GM19467 (cell line): ENCODE measurements around the gene ITGA7.
A peak's percentile ranks its signal among the peaks of the same experiment; 100 is the strongest.

ENCODE experiments used
- ATAC-seq: cut with Tn5 transposase; IDR thresholded peaks from one replicate; pipeline ENCODE4 v1.9.1; 2021; ENCODE audit warnings: mild to moderate bottlenecking, moderate library complexity; ENCODE audit not compliant: unreplicated experiment

ITGA7 gene

GRCh38 chr12:55683676-55684075 lies 24.0 kb downstream of the ITGA7 start:
- no peak for ATAC-seq

GRCh38 chr12:55682087-55682796 lies 25.5 kb downstream of the ITGA7 start:
- ATAC-seq = no peak

DNA sequence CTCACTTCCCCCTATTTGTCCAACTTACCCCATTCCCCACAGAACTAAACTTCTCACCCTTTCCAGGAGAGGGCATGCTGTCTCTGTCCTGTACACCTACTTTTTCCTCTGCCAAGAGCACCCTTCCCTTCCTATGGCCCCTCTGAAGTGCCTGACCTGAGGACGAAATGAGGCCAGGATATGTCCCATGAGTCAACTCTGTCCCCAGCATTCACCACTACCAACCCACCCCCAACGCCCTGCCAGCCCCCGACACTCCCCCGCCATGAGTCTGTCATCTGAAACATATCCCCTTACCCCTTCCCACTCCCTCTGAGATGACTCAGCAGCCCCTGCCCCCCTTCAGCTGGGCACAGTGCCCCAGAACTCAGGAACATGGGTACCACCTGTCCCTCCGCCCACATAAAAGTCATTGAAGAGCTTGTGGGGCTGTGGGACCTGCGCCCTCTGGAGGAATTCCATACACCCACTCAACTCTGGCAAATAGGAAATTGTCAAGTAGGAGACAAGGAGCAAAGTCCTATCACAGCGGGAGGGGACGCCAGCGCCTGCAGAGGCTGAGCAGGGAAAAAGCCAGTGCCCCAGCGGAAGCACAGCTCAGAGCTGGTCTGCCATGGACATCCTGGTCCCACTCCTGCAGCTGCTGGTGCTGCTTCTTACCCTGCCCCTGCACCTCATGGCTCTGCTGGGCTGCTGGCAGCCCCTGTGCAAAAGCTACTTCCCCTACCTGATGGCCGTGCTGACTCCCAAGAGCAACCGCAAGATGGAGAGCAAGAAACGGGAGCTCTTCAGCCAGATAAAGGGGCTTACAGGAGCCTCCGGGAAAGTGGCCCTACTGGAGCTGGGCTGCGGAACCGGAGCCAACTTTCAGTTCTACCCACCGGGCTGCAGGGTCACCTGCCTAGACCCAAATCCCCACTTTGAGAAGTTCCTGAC lies 26.3 kb downstream of the ITGA7 start:
- no peak for ATAC-seq

DNA sequence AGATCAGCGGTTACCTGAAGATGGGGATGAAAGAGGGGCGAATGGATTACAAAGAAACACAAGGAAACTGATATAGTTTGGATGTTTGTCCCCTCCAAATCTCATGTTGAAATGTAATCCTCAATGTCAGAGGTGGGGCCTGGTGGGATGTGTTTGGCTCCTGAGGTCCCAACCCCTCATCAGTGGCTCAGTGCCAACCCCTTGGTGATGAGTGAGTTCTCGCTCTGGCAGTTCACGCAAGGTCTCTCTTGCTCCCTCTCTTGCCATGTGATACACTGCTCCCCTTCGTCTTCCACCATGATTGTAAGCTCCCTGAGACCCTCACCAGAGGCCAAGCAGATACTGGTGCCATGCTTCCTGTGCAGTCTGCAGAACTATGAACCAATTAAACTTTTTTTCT lies 28.0 kb downstream of the ITGA7 start:
- no peak for ATAC-seq

GRCh38 chr12:55676707-55677106 lies 31.0 kb downstream of the ITGA7 start:
- ATAC-seq = no peak

GRCh38 chr12:55675666-55676065 lies 32.0 kb downstream of the ITGA7 start:
- no peak for ATAC-seq

DNA sequence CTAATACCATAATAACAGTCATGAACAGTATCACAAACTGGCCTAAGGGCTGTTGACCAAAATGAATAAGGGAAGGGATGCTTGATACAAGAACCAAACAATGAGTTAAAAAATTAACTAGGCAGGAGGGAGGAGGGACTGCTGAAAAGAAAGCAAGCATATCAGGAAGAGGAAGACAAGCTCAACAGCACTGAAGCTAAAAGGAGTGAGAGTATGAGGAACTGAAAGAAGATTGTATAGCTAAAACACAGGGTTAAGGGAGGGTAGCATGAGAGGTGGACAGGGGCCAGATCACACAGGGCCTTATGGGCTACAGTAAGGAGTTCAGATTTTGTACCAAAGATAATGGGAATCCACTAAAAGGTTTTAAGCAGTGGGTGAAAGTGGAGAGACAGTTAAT lies 34.1 kb downstream of the ITGA7 start:
- peak; percentile 98 for ATAC-seq

DNA sequence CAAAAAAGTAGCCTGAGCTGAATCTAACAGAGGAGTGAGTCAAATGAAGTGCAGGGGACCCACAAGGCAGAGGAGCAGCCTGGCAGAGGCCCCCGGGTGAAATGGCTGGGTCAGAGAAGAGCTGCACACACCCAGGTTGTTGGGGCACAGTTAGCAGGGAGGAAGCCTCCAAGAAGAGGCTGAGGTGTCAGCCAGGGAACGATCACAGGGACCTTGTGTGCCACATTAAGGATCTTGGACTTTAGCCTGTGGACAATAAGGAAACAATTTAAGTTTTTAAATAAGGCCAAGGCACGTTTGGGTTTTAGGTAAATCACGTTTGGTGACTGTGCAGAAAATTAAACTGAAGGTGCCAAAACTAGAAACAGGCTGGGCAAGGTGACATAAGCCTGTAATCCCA lies 36.0 kb downstream of the ITGA7 start:
- ATAC-seq = no peak

GRCh38 chr12:55670276-55670675 lies 37.4 kb downstream of the ITGA7 start:
- no peak for ATAC-seq

DNA sequence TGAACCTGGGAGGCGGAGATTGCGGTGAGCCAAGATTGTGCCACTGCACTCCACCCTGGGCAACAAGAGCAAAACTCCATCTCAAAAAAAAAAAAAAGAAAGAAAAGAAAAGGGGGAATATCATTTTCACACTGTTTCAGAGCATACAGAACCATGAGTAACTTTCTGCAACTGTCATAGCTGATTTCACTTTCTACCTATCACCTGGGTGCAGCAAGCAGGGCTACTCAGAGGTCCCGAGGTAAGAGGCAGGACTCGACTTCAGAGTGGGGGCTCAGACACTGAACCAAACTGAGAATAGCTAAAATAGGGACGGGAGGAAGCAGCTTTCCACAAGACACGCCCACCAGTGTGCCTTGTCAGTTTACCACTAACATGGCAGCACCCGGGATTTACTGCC lies 41.2 kb downstream of the ITGA7 start:
- no peak for ATAC-seq

GRCh38 chr12:55664826-55665225 lies 42.9 kb downstream of the ITGA7 start:
- ATAC-seq = no peak

DNA sequence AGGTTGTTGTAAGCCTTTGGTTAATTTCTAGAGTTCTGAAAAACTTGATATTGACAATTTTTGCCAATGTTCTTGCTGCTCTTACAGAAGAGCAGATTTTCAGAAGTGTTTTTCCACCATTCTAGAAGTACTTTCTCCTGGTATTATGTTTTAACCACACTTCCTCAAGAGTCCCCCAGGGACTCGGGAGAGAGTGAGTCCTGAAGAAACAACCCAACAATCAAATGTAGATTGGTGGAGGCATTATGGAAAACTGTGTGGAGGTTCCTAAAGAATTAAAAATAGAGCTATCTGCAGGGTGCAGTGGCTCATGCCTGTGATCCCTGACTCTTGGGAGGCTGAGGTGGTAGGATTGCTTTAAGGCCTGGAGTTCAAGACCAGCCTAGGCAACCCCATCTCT lies 44.3 kb downstream of the ITGA7 start:
- no peak for ATAC-seq

- ATAC-seq = no peak
Observed at GRCh38 chr12:55659486-55660385, 48.0 kb downstream of the ITGA7 start.

DNA sequence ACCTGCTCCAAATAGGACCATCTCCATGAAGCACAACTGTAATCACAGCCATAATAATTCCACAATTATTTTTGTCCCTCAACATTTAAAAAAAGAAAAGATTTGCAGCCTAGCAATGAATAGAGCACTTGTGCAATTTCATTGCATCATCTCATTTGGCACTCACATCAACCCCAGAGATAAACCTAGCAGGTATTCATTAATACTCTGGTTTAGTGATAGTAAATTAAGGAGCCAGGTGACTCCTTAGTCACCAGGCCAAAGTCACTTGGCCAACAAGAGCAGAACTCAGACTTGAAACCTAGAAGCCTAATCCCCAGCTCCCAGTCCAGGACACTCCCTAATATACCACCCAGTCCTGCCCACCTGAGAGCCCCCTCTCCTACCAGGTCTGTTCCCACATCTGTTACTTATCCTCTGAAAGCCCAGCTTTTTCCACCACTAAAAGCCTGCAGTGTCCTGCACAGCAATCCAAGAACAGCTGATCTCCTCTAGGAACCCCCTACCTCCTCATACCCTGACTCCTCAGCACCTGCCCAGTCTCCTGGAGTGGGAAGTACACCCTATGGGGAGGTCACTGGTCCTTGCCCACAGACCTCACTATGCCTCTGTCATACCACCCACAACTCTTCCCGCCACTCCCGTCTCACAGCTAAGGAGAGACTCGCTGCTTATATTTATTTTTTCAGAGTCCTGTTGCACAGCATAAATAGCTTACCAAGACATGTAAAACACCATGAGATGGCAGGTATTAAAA lies 48.9 kb downstream of the ITGA7 start:
- ATAC-seq = no peak

DNA sequence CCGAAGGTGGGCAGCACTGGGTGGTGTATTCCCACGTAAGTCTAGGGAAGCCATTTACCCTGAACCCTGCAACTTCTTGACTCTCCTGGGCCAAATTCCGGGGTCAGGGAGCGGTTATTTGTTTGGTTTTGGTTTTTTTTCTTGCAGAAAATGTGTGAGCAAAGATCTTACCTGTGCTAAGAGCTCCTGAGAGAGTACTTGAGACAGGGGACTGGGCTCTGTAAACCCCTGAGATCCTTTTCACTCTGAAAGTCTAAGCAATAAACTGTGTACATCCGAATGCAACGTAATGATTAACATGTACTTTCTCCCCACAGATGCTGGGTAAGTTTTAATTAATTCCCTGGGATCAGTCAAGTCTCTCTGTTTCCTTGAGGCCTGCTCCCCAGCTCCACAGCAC lies 49.5 kb downstream of the ITGA7 start:
- no peak for ATAC-seq

GRCh38 chr12:55657212-55657611 lies 50.5 kb downstream of the ITGA7 start:
- ATAC-seq = no peak

DNA sequence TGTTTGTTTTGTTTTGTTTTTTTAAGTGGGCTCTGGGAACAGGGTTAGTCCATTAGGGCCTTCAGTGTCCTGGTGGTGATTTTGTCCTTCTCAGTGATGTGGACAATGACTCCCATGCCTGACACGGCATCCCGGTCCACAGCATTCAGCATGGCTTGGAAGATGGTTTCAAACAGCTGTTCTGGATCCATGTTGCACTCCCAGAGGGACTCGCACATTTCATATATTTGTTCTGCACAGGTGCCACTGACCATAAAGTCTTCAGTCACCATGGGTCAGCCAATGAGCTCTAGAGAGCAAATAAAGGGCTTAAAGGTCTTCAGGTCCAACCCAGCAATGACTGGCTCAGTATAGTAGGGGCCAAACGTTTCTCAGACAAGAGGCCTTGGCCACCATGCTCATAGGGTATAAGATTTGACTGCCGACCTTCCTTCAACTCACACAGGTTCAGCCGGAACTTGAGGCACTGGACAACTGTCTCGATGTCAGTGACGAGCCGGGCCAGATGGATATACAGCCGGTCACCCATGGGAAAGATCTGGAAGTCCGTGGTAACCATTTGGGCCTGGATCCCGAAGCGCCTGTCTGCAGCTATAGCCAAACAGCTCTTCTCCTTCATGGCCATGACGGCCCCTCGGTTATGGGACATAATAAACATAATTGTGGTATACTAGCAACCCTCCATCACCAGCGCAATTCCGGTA lies 53.0 kb downstream of the ITGA7 start:
- ATAC-seq = no peak

DNA sequence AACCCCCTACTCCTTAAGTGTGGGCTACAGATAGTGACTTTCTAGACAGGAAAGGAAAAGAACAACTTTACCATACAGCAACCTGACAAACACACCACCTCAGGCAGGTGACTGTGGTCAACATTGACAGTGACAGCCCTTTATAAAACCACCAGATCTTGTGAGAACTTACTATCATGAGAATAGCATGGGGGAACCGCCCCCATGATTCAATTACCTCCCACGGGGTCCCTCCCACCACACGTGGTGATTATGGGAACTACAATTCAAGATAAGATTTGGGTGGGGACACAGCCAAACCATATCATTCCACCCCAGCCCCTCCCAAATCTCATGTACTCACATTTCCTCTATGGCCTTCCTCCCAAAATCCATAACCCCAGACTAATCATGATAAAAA lies 54.7 kb downstream of the ITGA7 start:
- ATAC-seq = no peak

DNA sequence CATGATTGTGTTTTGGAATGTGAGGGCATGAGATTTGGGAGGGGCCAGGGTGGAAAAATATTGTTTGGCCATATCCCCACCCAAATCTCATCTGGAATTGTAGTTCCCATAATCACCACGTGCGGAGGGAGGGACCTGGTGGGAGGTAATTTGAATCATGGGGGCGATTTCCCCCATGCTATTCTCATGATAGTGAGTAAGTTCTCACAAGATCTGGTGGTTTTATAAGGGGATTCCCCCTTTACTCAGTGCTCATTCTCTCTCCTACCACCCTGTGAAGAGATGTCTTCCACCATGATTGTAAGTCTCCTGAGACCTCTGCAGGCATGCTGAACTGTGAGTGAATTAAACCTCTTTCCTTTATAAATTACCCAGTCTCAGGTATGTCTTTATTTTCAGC lies 55.4 kb downstream of the ITGA7 start:
- no peak for ATAC-seq

GRCh38 chr12:55651299-55651683 lies 56.4 kb downstream of the ITGA7 start:
- ATAC-seq = no peak
